Measurements from ENCODE around the gene LMTK2.
A peak's percentile ranks its signal among the peaks of the same experiment; 100 is the strongest.

Gene LMTK2

DNA sequence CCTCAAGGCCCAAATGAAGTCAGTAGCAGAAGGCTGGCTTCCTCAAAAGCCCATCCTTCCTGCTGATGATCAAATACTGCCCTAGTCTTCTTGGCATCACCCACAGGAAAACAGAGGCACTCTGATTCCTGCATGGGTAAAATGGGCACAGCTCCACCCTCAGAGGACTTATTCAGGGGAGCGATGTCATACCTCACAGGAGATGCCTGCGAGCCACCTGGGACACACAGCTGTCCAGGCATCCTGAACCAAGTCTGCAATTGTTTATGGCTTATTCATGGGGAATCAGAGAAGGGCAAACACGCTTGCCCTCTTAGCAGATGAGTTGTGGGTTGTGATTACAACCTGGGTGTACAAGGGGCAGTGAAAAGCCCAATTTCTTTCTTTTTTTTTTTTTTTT is 22.0 kb upstream of the LMTK2 start:
- Histone ChIP-seq H3K36me3 (ENCODE audit: control insufficient read depth, insufficient read depth, low read length) (no peaks in the 10 kb centered on the region), H3K4me3 (ENCODE audit: low read length) (no peak overlapping the region), H3K9ac (ENCODE audit: low read length) (no peak overlapping the region), H3K27me3 (ENCODE audit: control insufficient read depth, insufficient read depth, low read length) (no peaks in the 10 kb centered on the region), H3K27ac (ENCODE audit: low read depth, low read length) (no peak overlapping the region), H3K4me1 (ENCODE audit: control insufficient read depth, insufficient read depth, low read length) (no peaks in the 10 kb centered on the region)

GRCh38 chr7:98085674-98086073 is 21.0 kb upstream of the LMTK2 start:
- no peak overlapping the region for H3K9ac ChIP-seq (ENCODE audit: low read length)
- no peak overlapping the region for H3K27ac ChIP-seq (ENCODE audit: low read depth, low read length)
- no peaks in the 10 kb centered on the region for H3K4me1 ChIP-seq (ENCODE audit: control insufficient read depth, insufficient read depth, low read length)
- H3K4me3 ChIP-seq (ENCODE audit: low read length), result no peak overlapping the region
- H3K27me3 ChIP-seq (ENCODE audit: control insufficient read depth, insufficient read depth, low read length), result no peaks in the 10 kb centered on the region
- no peaks in the 10 kb centered on the region for H3K36me3 ChIP-seq (ENCODE audit: control insufficient read depth, insufficient read depth, low read length)

DNA sequence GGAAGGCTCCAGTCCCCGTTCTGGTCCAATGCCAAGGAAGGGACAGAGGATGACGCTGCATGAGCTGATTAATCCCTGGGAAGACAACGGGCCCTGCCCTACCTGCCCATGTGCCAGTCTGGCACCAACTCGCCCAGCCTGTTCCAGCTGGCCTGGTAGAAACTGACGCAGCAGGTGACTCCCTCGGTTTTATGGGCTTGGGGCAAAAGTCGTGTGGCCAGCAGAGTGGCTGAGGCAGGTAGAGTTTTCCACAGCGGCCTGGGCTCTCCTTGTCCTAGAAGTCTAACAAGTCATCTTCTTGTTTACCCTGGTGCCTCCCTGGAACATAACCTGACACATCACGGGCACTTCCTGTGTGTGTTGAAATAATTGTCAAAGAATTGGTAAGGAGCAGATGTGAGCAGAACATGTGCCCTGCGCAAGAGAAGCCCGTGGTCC is 20.4 kb upstream of the LMTK2 start:
- no peaks in the 10 kb centered on the region for H3K27me3 ChIP-seq (ENCODE audit: control insufficient read depth, insufficient read depth, low read length)
- H3K4me3 ChIP-seq (ENCODE audit: low read length), result no peak overlapping the region
- H3K4me1 ChIP-seq (ENCODE audit: control insufficient read depth, insufficient read depth, low read length), result no peaks in the 10 kb centered on the region
- H3K36me3 ChIP-seq (ENCODE audit: control insufficient read depth, insufficient read depth, low read length), result no peaks in the 10 kb centered on the region
- H3K9ac ChIP-seq (ENCODE audit: low read length), result no peak overlapping the region
- no peak overlapping the region for H3K27ac ChIP-seq (ENCODE audit: low read depth, low read length)

- Histone ChIP-seq H3K9ac (ENCODE audit: low read length) (no peak overlapping the region), H3K4me3 (ENCODE audit: low read length) (no peak overlapping the region), H3K27ac (ENCODE audit: low read depth, low read length) (no peak overlapping the region), H3K36me3 (ENCODE audit: control insufficient read depth, insufficient read depth, low read length) (no peaks in the 10 kb centered on the region), H3K27me3 (ENCODE audit: control insufficient read depth, insufficient read depth, low read length) (no peaks in the 10 kb centered on the region), H3K4me1 (ENCODE audit: control insufficient read depth, insufficient read depth, low read length) (no peaks in the 10 kb centered on the region)
Measured at GRCh38 chr7:98088109-98088508, 18.6 kb upstream of the LMTK2 start.

- Histone ChIP-seq H3K4me1 (ENCODE audit: control insufficient read depth, insufficient read depth, low read length) (no peaks in the 10 kb centered on the region), H3K9ac (ENCODE audit: low read length) (no peak overlapping the region), H3K36me3 (ENCODE audit: control insufficient read depth, insufficient read depth, low read length) (no peaks in the 10 kb centered on the region), H3K27ac (ENCODE audit: low read depth, low read length) (no peak overlapping the region), H3K4me3 (ENCODE audit: low read length) (no peak overlapping the region), H3K27me3 (ENCODE audit: control insufficient read depth, insufficient read depth, low read length) (no peaks in the 10 kb centered on the region)
Measured at GRCh38 chr7:98090116-98090515, 16.5 kb upstream of the LMTK2 start.

GRCh38 chr7:98091061-98091460 is 15.6 kb upstream of the LMTK2 start:
- Histone ChIP-seq H3K4me3 (ENCODE audit: low read length) (no peak overlapping the region), H3K9ac (ENCODE audit: low read length) (no peak overlapping the region)

GRCh38 chr7:98091523-98091922 is 15.1 kb upstream of the LMTK2 start:
- no peaks in the 10 kb centered on the region for H3K27me3 ChIP-seq (ENCODE audit: control insufficient read depth, insufficient read depth, low read length)

More at GRCh38 chr7:98091061-98091460, 15.6 kb upstream of the LMTK2 start:
- Histone ChIP-seq H3K27me3 (ENCODE audit: control insufficient read depth, insufficient read depth, low read length) (no peaks in the 10 kb centered on the region), H3K36me3 (ENCODE audit: control insufficient read depth, insufficient read depth, low read length) (no peaks in the 10 kb centered on the region), H3K27ac (ENCODE audit: low read depth, low read length) (no peak overlapping the region), H3K4me1 (ENCODE audit: control insufficient read depth, insufficient read depth, low read length) (no peaks in the 10 kb centered on the region)

DNA sequence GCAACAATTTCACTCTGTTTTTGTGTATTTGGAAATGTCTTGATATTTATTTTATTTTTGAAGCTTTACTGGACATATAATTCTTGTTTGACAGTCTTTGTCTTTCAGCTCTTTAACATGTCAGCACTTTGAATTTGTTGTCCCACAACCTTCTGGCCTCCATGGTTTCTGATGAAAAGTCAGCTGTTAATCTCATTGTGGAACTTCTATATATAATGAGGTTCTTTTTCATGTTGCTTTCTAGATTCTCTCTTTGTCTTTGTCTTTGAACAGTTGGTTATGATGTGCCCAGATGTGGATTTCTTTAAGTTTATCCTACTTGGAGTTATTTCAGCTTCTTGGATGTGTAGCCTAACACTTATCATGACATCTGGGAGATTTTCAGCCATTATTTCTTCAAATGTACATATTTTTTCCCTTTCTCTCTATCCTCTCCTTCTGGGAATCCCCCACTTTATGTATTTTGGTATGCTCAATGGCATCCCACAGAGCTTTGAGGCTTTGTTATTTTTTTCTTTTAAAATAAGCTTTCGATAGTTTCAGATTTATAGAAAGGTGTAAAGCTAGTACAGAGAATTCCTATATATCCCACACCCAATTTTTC is 9.5 kb upstream of the LMTK2 start:
- H3K4me1 ChIP-seq (ENCODE audit: control insufficient read depth, insufficient read depth, low read length), result no peaks in the 10 kb centered on the region
- H3K4me3 ChIP-seq (ENCODE audit: low read length), result no peak overlapping the region
- no peaks in the 10 kb centered on the region for H3K36me3 ChIP-seq (ENCODE audit: control insufficient read depth, insufficient read depth, low read length)
- no peaks in the 10 kb centered on the region for H3K27me3 ChIP-seq (ENCODE audit: control insufficient read depth, insufficient read depth, low read length)
- no peak overlapping the region for H3K9ac ChIP-seq (ENCODE audit: low read length)
- no peak overlapping the region for H3K27ac ChIP-seq (ENCODE audit: low read depth, low read length)

More at GRCh38 chr7:98091523-98091922, 15.1 kb upstream of the LMTK2 start:
- no peaks in the 10 kb centered on the region for H3K4me1 ChIP-seq (ENCODE audit: control insufficient read depth, insufficient read depth, low read length)
- H3K27ac ChIP-seq (ENCODE audit: low read depth, low read length), result no peak overlapping the region
- no peaks in the 10 kb centered on the region for H3K36me3 ChIP-seq (ENCODE audit: control insufficient read depth, insufficient read depth, low read length)
- H3K9ac ChIP-seq (ENCODE audit: low read length), result no peak overlapping the region
- H3K4me3 ChIP-seq (ENCODE audit: low read length), result no peak overlapping the region

- Histone ChIP-seq H3K27me3 (ENCODE audit: control insufficient read depth, insufficient read depth, low read length) (no peaks in the 10 kb centered on the region), H3K9ac (ENCODE audit: low read length) (no peak overlapping the region), H3K4me1 (ENCODE audit: control insufficient read depth, insufficient read depth, low read length) (no peaks in the 10 kb centered on the region), H3K27ac (ENCODE audit: low read depth, low read length) (no peak overlapping the region), H3K4me3 (ENCODE audit: low read length) (no peak overlapping the region), H3K36me3 (ENCODE audit: control insufficient read depth, insufficient read depth, low read length) (no peaks in the 10 kb centered on the region)
Measured at GRCh38 chr7:98100088-98100487, 6.6 kb upstream of the LMTK2 start.

- H3K27me3 ChIP-seq (ENCODE audit: control insufficient read depth, insufficient read depth, low read length), result no peaks in the 10 kb centered on the region
- H3K27ac ChIP-seq (ENCODE audit: low read depth, low read length), result no peak overlapping the region
- no peak overlapping the region for H3K4me3 ChIP-seq (ENCODE audit: low read length)
- H3K36me3 ChIP-seq (ENCODE audit: control insufficient read depth, insufficient read depth, low read length), result no peaks in the 10 kb centered on the region
- H3K9ac ChIP-seq (ENCODE audit: low read length), result no peak overlapping the region
- H3K4me1 ChIP-seq (ENCODE audit: control insufficient read depth, insufficient read depth, low read length), result no peaks in the 10 kb centered on the region
Measured at GRCh38 chr7:98102170-98102569, 4.5 kb upstream of the LMTK2 start.

DNA sequence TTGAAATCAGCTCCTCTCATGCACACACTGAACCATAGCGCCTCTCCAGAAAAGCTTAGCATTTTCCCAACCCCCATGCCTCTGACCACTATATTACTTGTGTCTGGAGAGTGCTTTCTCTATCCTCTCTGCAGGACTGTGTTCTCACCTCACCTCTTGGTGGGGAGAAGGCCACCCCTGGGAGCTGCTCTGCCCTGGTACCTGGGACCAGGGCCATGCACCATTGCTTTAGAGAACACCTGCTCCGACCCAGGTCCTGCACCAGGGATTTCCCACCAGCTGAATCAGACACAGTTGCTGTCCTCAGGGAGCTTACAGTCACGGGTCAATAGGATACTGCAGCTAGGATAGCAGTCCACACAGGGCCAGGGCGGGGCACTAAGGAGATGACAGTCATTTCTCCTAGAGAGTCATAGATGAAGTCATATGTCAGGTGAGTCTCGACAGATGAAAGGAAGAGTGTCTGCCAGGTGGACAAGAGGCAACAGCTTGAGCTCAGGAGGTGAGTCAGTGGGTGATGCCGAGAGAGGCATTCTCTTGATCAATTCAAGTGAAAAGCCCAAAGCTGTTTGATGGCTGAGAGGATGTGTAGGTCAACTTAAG is 619 bp upstream of the LMTK2 start:
- H3K27me3 ChIP-seq (ENCODE audit: control insufficient read depth, insufficient read depth, low read length), result no peaks in the 10 kb centered on the region
- H3K27ac ChIP-seq (ENCODE audit: low read depth, low read length), result no peak overlapping the region
- no peak overlapping the region for H3K4me3 ChIP-seq (ENCODE audit: low read length)
- no peaks in the 10 kb centered on the region for H3K36me3 ChIP-seq (ENCODE audit: control insufficient read depth, insufficient read depth, low read length)
- no peak overlapping the region for H3K9ac ChIP-seq (ENCODE audit: low read length)
- no peaks in the 10 kb centered on the region for H3K4me1 ChIP-seq (ENCODE audit: control insufficient read depth, insufficient read depth, low read length)

GRCh38 chr7:98107313-98107721 is 655 bp downstream of the LMTK2 start:
- Histone ChIP-seq H3K36me3 (ENCODE audit: control insufficient read depth, insufficient read depth, low read length) (no peaks in the 10 kb centered on the region), H3K4me1 (ENCODE audit: control insufficient read depth, insufficient read depth, low read length) (no peaks in the 10 kb centered on the region), H3K27ac (ENCODE audit: low read depth, low read length) (no peak overlapping the region), H3K4me3 (ENCODE audit: low read length) (peak overlapping the region; percentile 88), H3K9ac (ENCODE audit: low read length) (peak overlapping the region; percentile 71), H3K27me3 (ENCODE audit: control insufficient read depth, insufficient read depth, low read length) (no peaks in the 10 kb centered on the region)
